Mesothelial cell of epicardium (in vitro differentiated cells): Measurements from ENCODE around the gene ATL3. TPM values are rescaled to one million over a fixed set of nuclear protein-coding genes. Genes with fewer than 3 reads are reported as not detected.
A peak's percentile ranks its signal among the peaks of the same experiment; 100 is the strongest.
"Not testable (repeated sequence)": the region's sequence is repeated elsewhere in the genome, so short reads cannot be mapped to it uniquely, and the experiment has no call there.

Source experiments
- DNase-seq, 2 experiments: peaks; one replicate each; pipeline ENCODE4 v3.0.0; 2021; ENCODE audit warnings: low spot score in 2 of 2; ENCODE audit not compliant: unreplicated experiment in 2 of 2
- H3K27ac Mint-ChIP-seq: 2 replicates; pipeline ENCODE4 v1.8.0; 2021; ENCODE audit warnings: mixed read lengths
- H3K27me3 Mint-ChIP-seq: 2 replicates; pipeline ENCODE4 v1.8.0; 2021; ENCODE audit warnings: low read depth, mixed read lengths
- H3K36me3 Mint-ChIP-seq: 2 replicates; pipeline ENCODE4 v1.8.0; 2021; ENCODE audit warnings: mixed read lengths
- H3K4me1 Mint-ChIP-seq: 2 replicates; pipeline ENCODE4 v1.8.0; 2021; ENCODE audit warnings: mixed read lengths
- H3K4me3 Mint-ChIP-seq: 2 replicates; pipeline ENCODE4 v1.8.0; 2021; ENCODE audit warnings: mild to moderate bottlenecking, moderate library complexity, mixed read lengths
- H3K9me3 Mint-ChIP-seq: 2 replicates; pipeline ENCODE4 v1.8.0; 2021; ENCODE audit warnings: mixed read lengths
- total RNA-seq: library from RNA; stranded (reverse); gene quantifications from 3 replicates; pipeline ENCODE4 v1.2.1, GENCODE V29; 2021
- TF ChIP-seq, protein P1 (sequence below): fragments of 200-600 bp; sonication (generic); IDR thresholded peaks from one replicate; pipeline ENCODE4 v1.5.0; 2021; ENCODE audit warnings: antibody characterized with exemption; ENCODE audit not compliant: unreplicated experiment

Gene ATL3
- total RNA-seq, 1 donor from 2014 or later, result 20.0 TPM

DNA sequence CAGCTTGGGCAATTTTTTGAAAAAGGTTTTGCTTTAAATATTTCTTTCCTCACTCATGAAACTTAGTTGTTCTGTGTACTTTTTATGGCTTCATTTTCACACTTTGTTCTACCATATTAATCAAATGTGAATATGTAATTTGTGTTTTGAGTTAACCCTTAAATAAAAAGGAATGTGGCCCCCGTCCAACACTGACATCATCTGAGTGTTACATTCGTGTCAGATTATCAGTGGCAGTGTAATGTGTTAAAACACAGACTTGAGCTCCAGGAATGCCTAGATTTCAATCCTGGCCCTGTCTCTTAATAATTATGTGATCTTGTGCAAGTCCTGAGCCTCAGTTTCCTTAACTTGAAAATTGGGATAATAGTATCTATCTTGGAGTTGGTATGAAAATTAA lies 15.8 kb upstream of the ATL3 start:
- Mint-ChIP-seq H3K4me1 (peaks cover 44% of the 10 kb centered on the region), H3K9me3 (no peaks in the 10 kb centered on the region), H3K27ac (peak overlapping the region; percentile 55)

DNA sequence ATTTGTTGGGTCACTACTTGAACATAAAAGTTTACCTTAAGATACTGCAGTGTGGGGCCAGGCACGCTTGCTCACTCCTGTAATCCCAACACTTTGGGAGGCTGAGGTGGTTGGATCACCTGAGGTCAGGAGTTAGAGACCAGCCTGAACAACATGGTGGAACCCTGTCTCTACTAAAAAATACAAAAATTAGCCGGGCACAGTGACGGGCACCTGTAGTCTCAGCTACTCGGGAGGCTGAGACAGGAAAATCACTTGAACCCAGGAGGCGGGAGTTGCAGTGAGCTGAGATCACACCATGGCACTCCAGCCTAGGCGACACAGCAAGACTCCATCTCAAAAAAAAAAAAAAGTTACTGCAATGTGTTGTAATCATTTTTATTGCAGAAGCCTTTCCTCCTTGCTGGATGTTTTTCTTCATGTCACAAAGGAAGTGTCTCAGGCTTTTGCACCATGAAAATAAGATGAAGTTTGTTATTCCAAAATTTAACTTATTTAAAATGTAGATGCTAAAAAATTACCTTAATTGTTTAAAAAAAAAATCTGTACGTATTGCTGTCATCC lies 14.1 kb upstream of the ATL3 start:
- H3K4me3 Mint-ChIP-seq, H3K27ac Mint-ChIP-seq, H3K36me3 Mint-ChIP-seq, H3K9me3 Mint-ChIP-seq, DNase-seq, H3K27me3 Mint-ChIP-seq: not testable (repeated sequence)
- H3K4me1 Mint-ChIP-seq, result peaks cover 44% of the 10 kb centered on the region

More for the DNA sequence above, 15.8 kb upstream of the ATL3 start:
- H3K36me3 Mint-ChIP-seq, result no peaks in the 10 kb centered on the region
- no peak for DNase-seq
- TF ChIP-seq, protein P1, sequence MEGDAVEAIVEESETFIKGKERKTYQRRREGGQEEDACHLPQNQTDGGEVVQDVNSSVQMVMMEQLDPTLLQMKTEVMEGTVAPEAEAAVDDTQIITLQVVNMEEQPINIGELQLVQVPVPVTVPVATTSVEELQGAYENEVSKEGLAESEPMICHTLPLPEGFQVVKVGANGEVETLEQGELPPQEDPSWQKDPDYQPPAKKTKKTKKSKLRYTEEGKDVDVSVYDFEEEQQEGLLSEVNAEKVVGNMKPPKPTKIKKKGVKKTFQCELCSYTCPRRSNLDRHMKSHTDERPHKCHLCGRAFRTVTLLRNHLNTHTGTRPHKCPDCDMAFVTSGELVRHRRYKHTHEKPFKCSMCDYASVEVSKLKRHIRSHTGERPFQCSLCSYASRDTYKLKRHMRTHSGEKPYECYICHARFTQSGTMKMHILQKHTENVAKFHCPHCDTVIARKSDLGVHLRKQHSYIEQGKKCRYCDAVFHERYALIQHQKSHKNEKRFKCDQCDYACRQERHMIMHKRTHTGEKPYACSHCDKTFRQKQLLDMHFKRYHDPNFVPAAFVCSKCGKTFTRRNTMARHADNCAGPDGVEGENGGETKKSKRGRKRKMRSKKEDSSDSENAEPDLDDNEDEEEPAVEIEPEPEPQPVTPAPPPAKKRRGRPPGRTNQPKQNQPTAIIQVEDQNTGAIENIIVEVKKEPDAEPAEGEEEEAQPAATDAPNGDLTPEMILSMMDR, result no peak
- no peak overlapping the region for H3K4me3 Mint-ChIP-seq
- no peaks in the 10 kb centered on the region for H3K27me3 Mint-ChIP-seq

DNA sequence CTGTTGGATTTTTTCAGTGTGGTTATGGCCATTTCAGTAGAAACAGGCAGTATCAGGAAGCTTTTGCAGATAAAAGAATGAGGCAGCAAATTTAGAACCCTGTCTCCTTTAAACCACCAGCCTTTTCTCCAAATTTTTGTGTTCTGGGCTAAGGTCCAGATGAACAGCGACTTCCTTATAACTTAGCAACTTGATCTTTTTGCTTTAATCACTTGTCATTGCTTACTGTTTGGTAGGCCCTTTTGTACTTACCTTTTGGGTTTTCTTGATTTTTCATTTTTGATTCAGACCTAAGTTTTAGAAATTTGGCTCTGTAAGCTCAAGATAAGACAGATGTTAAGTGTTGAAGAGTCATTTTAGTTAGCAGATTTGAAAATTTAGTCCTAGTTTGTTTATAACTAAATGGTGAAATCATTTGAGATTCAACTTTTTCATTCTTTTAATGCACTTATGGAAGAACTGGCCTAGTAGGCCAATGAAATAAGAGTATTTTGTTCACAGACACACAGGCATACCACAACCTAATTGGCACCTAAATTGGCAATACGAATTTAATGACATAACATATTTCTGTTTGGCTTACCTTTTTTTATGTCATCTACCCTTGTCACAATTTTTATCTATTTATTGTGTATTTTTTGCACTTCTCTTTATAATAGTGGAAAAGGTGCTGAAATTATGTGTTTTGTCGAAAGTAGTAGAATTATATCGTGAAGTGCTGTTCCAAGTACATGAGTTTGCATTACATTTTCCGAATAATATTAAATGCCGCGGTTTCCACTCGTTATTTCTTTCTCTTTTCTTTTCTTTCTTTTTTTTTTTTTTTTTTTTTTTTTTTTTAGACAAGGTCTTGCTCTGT lies 12.2 kb upstream of the ATL3 start:
- peak overlapping the region; percentile 85 for H3K4me3 Mint-ChIP-seq
- no peaks in the 10 kb centered on the region for H3K36me3 Mint-ChIP-seq
- no peaks in the 10 kb centered on the region for H3K9me3 Mint-ChIP-seq
- H3K27ac Mint-ChIP-seq, result peak overlapping the region; percentile 90
- DNase-seq, result no peak
- no peaks in the 10 kb centered on the region for H3K27me3 Mint-ChIP-seq
- H3K4me1 Mint-ChIP-seq, result peaks cover 38% of the 10 kb centered on the region
- TF ChIP-seq, protein P1, result no peak

DNA sequence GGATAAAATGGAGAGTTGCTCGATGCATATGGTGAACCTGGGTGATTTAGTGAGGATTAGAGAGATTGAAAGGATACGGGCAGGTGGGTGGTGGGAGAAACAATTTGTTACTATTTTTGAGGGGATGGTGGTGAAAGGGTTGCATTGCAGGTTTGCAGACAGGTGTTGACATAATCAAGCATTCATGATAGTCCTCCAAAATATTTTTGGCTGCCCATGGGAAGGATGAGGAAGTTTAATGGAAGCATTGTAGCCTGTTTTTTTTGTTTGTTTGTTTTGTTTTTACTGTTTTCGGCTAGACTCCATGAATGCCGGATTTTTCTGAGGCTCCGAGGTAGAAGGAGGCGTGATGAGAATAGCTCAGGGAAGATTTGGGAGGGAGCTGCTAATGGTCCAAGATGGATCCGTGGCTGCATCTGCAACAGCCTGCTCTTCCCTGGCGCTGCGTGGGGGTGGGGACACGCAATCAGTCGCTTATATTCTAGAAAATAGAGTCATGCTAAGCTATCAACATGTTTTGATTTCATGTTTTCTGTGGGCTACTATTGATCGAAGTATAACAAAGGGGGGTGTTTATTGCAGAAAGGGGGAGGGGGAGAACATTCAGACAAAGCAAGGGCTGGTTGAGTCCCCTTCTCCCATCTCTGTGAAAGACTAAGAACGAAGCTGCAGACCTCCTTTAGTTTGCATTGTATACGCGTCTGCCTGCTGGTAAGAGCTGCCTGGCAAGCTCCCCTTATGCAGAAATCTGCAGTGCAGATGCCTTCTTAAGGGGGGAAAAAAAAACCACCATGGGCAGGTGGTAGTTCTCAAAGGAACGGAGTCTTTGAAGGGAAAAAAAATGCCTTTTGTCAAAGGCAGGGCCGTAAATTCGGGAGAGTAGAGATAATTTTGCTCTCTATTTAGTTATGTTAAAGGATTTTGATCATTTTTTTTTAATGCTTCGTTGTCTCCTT lies 11.2 kb upstream of the ATL3 start:
- H3K4me1 Mint-ChIP-seq, result peaks cover 34% of the 10 kb centered on the region
- no peak for DNase-seq
- H3K9me3 Mint-ChIP-seq, result no peaks in the 10 kb centered on the region
- peak overlapping the region; percentile 90 for H3K27ac Mint-ChIP-seq
- peak overlapping the region; percentile 85 for H3K4me3 Mint-ChIP-seq
- no peaks in the 10 kb centered on the region for H3K27me3 Mint-ChIP-seq
- H3K36me3 Mint-ChIP-seq, result no peaks in the 10 kb centered on the region
- TF ChIP-seq, protein P1, result peak; percentile 29

DNA sequence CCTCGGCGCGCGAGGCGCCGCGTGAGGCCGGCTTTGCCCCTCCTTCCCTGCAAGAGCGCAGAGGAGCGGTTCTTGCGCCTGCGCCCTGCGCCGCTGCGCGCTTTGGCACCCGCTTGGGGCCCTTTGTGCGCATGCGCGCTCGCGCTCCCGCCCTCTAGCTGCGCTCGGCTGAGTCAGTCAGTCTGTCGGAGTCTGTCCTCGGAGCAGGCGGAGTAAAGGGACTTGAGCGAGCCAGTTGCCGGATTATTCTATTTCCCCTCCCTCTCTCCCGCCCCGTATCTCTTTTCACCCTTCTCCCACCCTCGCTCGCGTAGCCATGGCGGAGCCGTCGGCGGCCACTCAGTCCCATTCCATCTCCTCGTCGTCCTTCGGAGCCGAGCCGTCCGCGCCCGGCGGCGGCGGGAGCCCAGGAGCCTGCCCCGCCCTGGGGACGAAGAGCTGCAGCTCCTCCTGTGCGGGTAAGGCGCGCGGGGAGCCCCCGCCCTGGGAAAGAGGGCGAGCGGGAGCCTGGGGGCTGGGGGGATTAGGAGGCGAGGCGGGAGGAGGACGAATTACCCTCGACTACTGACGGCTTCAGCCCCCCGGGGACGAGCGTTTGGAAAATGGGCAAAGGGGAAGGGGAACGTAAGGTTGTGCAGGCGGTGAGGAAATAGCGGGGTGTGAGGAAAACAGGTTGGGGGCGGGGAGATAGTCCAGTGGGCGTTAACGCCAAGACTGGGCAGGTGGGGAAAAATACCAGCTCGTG lies 10.3 kb upstream of the ATL3 start, which contains the start of gene RTN3:
Gene RTN3 (plus strand): TSS at position 180 of the 745 bp plus-strand sequence. CDS start 137 bp downstream, at position 317.
- Mint-ChIP-seq H3K27me3 (no peaks in the 10 kb centered on the region), H3K4me1 (peaks cover 29% of the 10 kb centered on the region), H3K27ac (peak within 1 kb of the TSS; percentile 90), H3K9me3 (no peaks in the 10 kb centered on the region), H3K36me3 (no peaks in the 10 kb centered on the region), H3K4me3 (peak within 1 kb of the TSS; percentile 85)
- DNase-seq, result peak; percentile 98 to 99
- TF ChIP-seq, protein P1, result no peak
